Nephron progenitor cell (in vitro differentiated cells): ENCODE results near the gene BRD1.

Source experiments
- DNase-seq: peaks from one replicate; pipeline ENCODE4 v3.0.0; 2021
- H3K27ac Mint-ChIP-seq: 2 replicates; pipeline ENCODE4 v1.8.0; 2021; ENCODE audit warnings: mild to moderate bottlenecking, moderate library complexity, mixed read lengths
- H3K27me3 Mint-ChIP-seq: 2 replicates; pipeline ENCODE4 v1.8.0; 2021; ENCODE audit warnings: mild to moderate bottlenecking, low read depth, mixed read lengths; ENCODE audit not compliant: poor library complexity
- H3K36me3 Mint-ChIP-seq: 2 replicates; pipeline ENCODE4 v1.8.0; 2021; ENCODE audit warnings: low read depth, mixed read lengths
- H3K4me1 Mint-ChIP-seq: 2 replicates; pipeline ENCODE4 v1.8.0; 2021; ENCODE audit warnings: mixed read lengths
- H3K4me3 Mint-ChIP-seq: 2 replicates; pipeline ENCODE4 v1.8.0; 2021; ENCODE audit warnings: mild to moderate bottlenecking, moderate library complexity, mixed read lengths
- H3K9me3 Mint-ChIP-seq: 2 replicates; pipeline ENCODE4 v1.8.0; 2021; ENCODE audit warnings: mild to moderate bottlenecking, moderate library complexity, mixed read lengths
- CTCF ChIP-seq: fragments of 200-600 bp; sonication (generic); IDR thresholded peaks from 2 replicates; pipeline ENCODE4 v1.5.0; 2021; ENCODE audit warnings: antibody characterized with exemption

Gene BRD1

GRCh38 chr22:49761836-49762235 lies 65.8 kb downstream of the BRD1 start:
- H3K4me1 Mint-ChIP-seq: peaks cover 15% of the 10 kb centered on the region
- no peak for DNase-seq
- peaks cover 7% of the 10 kb centered on the region for H3K27me3 Mint-ChIP-seq
- no peak for TF ChIP-seq CTCF
- H3K9me3 Mint-ChIP-seq: peaks cover 23% of the 10 kb centered on the region
- H3K4me3 Mint-ChIP-seq: no peak overlapping the region
- peaks cover 7% of the 10 kb centered on the region for H3K36me3 Mint-ChIP-seq
- H3K27ac Mint-ChIP-seq: no peak overlapping the region

GRCh38 chr22:49760630-49761571 lies 66.8 kb downstream of the BRD1 start:
- Mint-ChIP-seq H3K27ac (peak overlapping the region; percentile 79), H3K4me1 (peaks cover 15% of the 10 kb centered on the region), H3K4me3 (no peak overlapping the region), H3K27me3 (peaks cover 11% of the 10 kb centered on the region), H3K36me3 (no peaks in the 10 kb centered on the region), H3K9me3 (peaks cover 23% of the 10 kb centered on the region)
- TF ChIP-seq CTCF: no peak
- DNase-seq: no peak

DNA sequence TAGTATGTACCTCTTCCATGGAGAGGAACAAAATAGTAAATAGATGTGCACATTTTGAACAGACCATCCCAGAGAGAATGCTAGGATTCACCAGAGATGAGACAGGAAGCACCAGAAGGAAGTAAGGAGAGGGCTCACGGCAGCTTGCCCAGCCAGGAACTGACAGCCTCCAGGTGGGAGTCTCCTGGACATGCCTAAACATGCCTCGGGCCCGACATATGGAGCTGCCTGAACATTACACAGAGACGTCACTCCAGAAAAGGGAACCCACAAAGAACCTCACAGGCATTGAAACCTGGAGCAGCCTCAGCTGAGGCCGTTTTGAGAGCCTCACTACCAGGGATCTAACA lies 67.4 kb downstream of the BRD1 start:
- Mint-ChIP-seq H3K4me1 (peaks cover 15% of the 10 kb centered on the region), H3K36me3 (no peaks in the 10 kb centered on the region), H3K9me3 (peaks cover 23% of the 10 kb centered on the region), H3K27me3 (peaks cover 11% of the 10 kb centered on the region), H3K27ac (peak overlapping the region; percentile 34), H3K4me3 (no peak overlapping the region)
- no peak for DNase-seq
- no peak for TF ChIP-seq CTCF

DNA sequence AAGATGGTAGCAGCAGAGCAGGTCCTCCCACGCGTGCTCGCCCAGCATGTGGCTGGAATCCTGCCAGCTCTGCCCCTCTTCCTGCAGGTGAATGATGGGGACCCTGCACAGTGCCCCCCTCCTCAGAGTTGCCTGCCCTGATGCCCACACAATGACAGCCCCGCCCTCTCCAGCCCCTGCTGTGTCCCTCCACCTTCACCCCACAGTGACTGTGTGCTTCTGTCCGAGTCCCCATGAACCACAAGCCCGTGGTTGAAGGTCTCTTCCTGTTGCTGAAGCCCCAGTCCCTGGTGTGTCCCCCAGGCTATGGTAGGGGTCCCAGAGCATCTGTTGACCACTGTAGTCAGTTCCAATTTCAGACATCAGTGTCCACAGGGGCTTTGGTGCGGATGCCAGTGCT lies 71.0 kb downstream of the BRD1 start:
- H3K4me3 Mint-ChIP-seq: no peak overlapping the region
- H3K9me3 Mint-ChIP-seq: peaks cover 23% of the 10 kb centered on the region
- H3K4me1 Mint-ChIP-seq: peaks cover 11% of the 10 kb centered on the region
- H3K27me3 Mint-ChIP-seq: peaks cover 15% of the 10 kb centered on the region
- DNase-seq: no peak
- no peak overlapping the region for H3K27ac Mint-ChIP-seq
- no peak for TF ChIP-seq CTCF
- H3K36me3 Mint-ChIP-seq: no peaks in the 10 kb centered on the region

DNA sequence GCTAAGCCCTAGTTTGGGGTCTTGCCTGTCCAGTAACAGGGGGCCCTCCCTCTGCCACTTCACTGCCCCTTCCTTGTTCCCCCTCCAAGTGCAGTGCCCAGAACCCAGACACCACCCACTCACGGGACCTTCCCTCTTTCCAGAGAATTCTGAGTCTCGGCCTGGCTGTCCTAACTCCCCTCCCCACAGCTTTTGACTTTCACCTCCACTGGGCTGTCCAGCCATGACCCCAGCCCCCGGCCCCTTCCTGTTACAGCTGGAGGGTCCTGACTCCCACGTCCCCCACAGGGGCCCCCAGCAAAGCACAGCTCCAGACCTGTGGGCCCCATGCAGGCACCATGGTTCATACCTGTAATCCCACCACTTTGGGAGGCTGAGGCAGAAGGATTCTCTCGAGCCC lies 71.5 kb downstream of the BRD1 start:
- Mint-ChIP-seq H3K27ac (no peak overlapping the region), H3K9me3 (peaks cover 23% of the 10 kb centered on the region), H3K36me3 (no peaks in the 10 kb centered on the region), H3K4me3 (no peak overlapping the region), H3K27me3 (peaks cover 15% of the 10 kb centered on the region), H3K4me1 (peaks cover 11% of the 10 kb centered on the region)
- DNase-seq: no peak
- no peak for TF ChIP-seq CTCF

- Mint-ChIP-seq H3K36me3 (no peaks in the 10 kb centered on the region), H3K9me3 (peaks cover 23% of the 10 kb centered on the region), H3K4me1 (peaks cover 8% of the 10 kb centered on the region), H3K4me3 (no peak overlapping the region), H3K27ac (no peak overlapping the region), H3K27me3 (peaks cover 15% of the 10 kb centered on the region)
- no peak for TF ChIP-seq CTCF
- DNase-seq: no peak
Measured at GRCh38 chr22:49755631-49756001, 72.1 kb downstream of the BRD1 start.
